GM12878 (cell line): Measurements from ENCODE around the gene OR5AR1. TPM values are rescaled to one million over a fixed set of nuclear protein-coding genes. Genes with fewer than 3 reads are reported as not detected.
A peak's percentile ranks its signal among the peaks of the same experiment; 100 is the strongest.

Source experiments
- BCL11A ChIP-seq: IDR thresholded peaks from 2 replicates; pipeline ENCODE4 v1.6.1; 2011; ENCODE audit warnings: low read depth, low read length
- BMI1 ChIP-seq: fragments of 450-650 bp; IDR thresholded peaks from 2 replicates; pipeline ENCODE4 v1.6.1; 2016; ENCODE audit warnings: mild to moderate bottlenecking, moderate library complexity, borderline replicate concordance
- CEBPB ChIP-seq, 2 experiments: fragments of 150-350 bp in 1 of 2; IDR thresholded peaks; 2 replicates each; pipeline ENCODE4 v1.6.1; 2012 to 2014; ENCODE audit warnings: low read depth in 2 of 2, low read length in 2 of 2, borderline replicate concordance in 1 of 2, inconsistent platforms in 1 of 2
- CHD1 ChIP-seq: IDR thresholded peaks from 2 replicates; pipeline ENCODE4 v1.6.1; 2012; ENCODE audit warnings: low read depth, low read length, improper control_type of control experiment
- CHD4 ChIP-seq: fragments of 200-600 bp; sonication (generic); IDR thresholded peaks from 2 replicates; pipeline ENCODE4 v1.6.1; 2016; ENCODE audit warnings: mild to moderate bottlenecking
- CREB1 ChIP-seq: IDR thresholded peaks from 2 replicates; pipeline ENCODE4 v1.6.1; 2012; ENCODE audit warnings: low read depth, mild to moderate bottlenecking, inconsistent platforms
- ESRRA ChIP-seq: IDR thresholded peaks from 2 replicates; pipeline ENCODE4 v1.6.1; 2012; ENCODE audit warnings: mild to moderate bottlenecking, low read length, improper control_type of control experiment
- ETV6 ChIP-seq, 2 experiments: fragments of 450-650 bp in 1 of 2; IDR thresholded peaks in 1 of 2; conservative IDR thresholded peaks in 1 of 2; 2 replicates each; pipeline ENCODE4 v1.6.1; 2014; ENCODE audit warnings: antibody characterized with exemption in 1 of 2, borderline replicate concordance in 1 of 2, low read depth in 1 of 2, mild to moderate bottlenecking in 1 of 2, moderate library complexity in 1 of 2
- HCFC1 ChIP-seq: fragments of 150-350 bp; IDR thresholded peaks from 2 replicates; pipeline ENCODE4 v1.6.1; 2014; ENCODE audit warnings: low read length
- JUNB ChIP-seq: IDR thresholded peaks from 2 replicates; pipeline ENCODE4 v1.6.1; 2016; ENCODE audit warnings: antibody characterized with exemption, mild to moderate bottlenecking
- MEF2B ChIP-seq: fragments of 450-650 bp; IDR thresholded peaks from 2 replicates; pipeline ENCODE4 v1.6.1; 2018; ENCODE audit warnings: mild to moderate bottlenecking, moderate library complexity; ENCODE audit not compliant: partially characterized antibody, poor library complexity, severe bottlenecking
- MTA3 ChIP-seq: IDR thresholded peaks from 2 replicates; pipeline ENCODE4 v1.6.1; 2012; ENCODE audit warnings: low read length, inconsistent platforms, borderline replicate concordance
- NFIC ChIP-seq: IDR thresholded peaks from 2 replicates; pipeline ENCODE4 v1.6.1; 2012; ENCODE audit warnings: low read depth, mild to moderate bottlenecking, inconsistent platforms, low read length, moderate library complexity
- NR2F1 ChIP-seq: fragments of 450-650 bp; conservative IDR thresholded peaks from 2 replicates; pipeline ENCODE4 v1.6.1; 2017; ENCODE audit warnings: mild to moderate bottlenecking
- SKIL ChIP-seq: fragments of 450-650 bp; IDR thresholded peaks from 2 replicates; pipeline ENCODE4 v1.6.1; 2017; ENCODE audit warnings: mild to moderate bottlenecking, low read depth, inconsistent platforms; ENCODE audit not compliant: poor library complexity, severe bottlenecking
- SREBF2 ChIP-seq: IDR thresholded peaks from 2 replicates; pipeline ENCODE4 v1.6.1; 2012; ENCODE audit warnings: mild to moderate bottlenecking, low read length
- TARDBP ChIP-seq: IDR thresholded peaks from 2 replicates; pipeline ENCODE4 v1.6.1; 2016; ENCODE audit warnings: borderline replicate concordance
- ZBTB33 ChIP-seq: fragments of 450-650 bp; IDR thresholded peaks from 2 replicates; pipeline ENCODE4 v1.6.1; 2017; ENCODE audit warnings: mild to moderate bottlenecking
- ZNF384 ChIP-seq: IDR thresholded peaks from 2 replicates; pipeline ENCODE4 v1.6.1; 2012; ENCODE audit warnings: low read depth, mild to moderate bottlenecking, low read length, improper control_type of control experiment, borderline replicate concordance
- polyA plus RNA-seq, 11 experiments: library from polyadenylated mRNA; depleted of rRNA in 4 of 11; unstranded in 6 of 11; stranded (reverse) in 5 of 11; fragments of >200 nt; fragmentation: Nextera tagmentation in 4 of 11; fragmentation: Illumina TruSeq in 1 of 11; extraction: Ambion mirVana in 4 of 11; extraction: Trizol in 1 of 11; gene quantifications; 1 replicate in 1 of 11; 2 replicates in 10 of 11; pipeline versions ENCODE4 v1.2.1 to v1.2.3, GENCODE V29; 2011 to 2016; ENCODE audit warnings: inconsistent platforms in 2 of 11, missing spikeins in 2 of 11, low read depth in 1 of 11
- total RNA-seq, 4 experiments: library from RNA; depleted of rRNA in 3 of 4; stranded (reverse); fragments of >200 nt in 3 of 4; fragmentation: Illumina TruSeq in 1 of 4; extraction: Trizol in 1 of 4; gene quantifications; 2 replicates each; pipeline versions ENCODE4 v1.2.1 to v1.2.3, GENCODE V29; 2013 to 2021

Gene OR5AR1
- total and polyA plus RNA-seq, 10 of the 15 experiments (the other 5 are each of a cell fraction or from before 2014, with no cell fraction given): not detected

- no peak for TF ChIP-seq NR2F1
- TF ChIP-seq ESRRA: no peak
- no peak for TF ChIP-seq CEBPB (IDR thresholded peaks at IDR 0.05; ENCODE audit: borderline replicate concordance in 1 of 2, low read depth in 2 of 2, low read length in 2 of 2)
- peak; percentile 68 for TF ChIP-seq NFIC
- TF ChIP-seq SREBF2: no peak
- TF ChIP-seq MTA3: no peak
- TF ChIP-seq BCL11A: peak; percentile 75; the same call in 1 of the 2 replicates
- TF ChIP-seq CREB1: no peak
- no peak for TF ChIP-seq ZBTB33
- no peak for TF ChIP-seq CHD1
- TF ChIP-seq MEF2B: no peak
- no peak for TF ChIP-seq TARDBP
- TF ChIP-seq JUNB: peak; percentile 84
- no peak for TF ChIP-seq HCFC1
- TF ChIP-seq ZNF384: no peak
- TF ChIP-seq SKIL: peak; percentile 71
- peak in 1 of 2 experiments; percentile 48; a peak in 1 of 4 replicates for TF ChIP-seq ETV6 (conservative IDR thresholded peaks at IDR 0.05 in 1 of 2, IDR thresholded peaks at IDR 0.05 in 1 of 2; ENCODE audit: borderline replicate concordance in 1 of 2, low read depth in 1 of 2)
- TF ChIP-seq CHD4: no peak
- TF ChIP-seq BMI1: peak; percentile 76
These were observed 38.8 kb upstream of the OR5AR1 start (continued) for GRCh38 chr11:56624661-56625110.
